GM10266 (cell line): ENCODE results near the gene KANSL3.

Source experiments
- DNase-seq: peaks from one replicate; pipeline ENCODE4 v3.0.0; 2012; ENCODE audit errors: extremely low spot score
- CTCF ChIP-seq: IDR thresholded peaks from 2 replicates; pipeline ENCODE4 v1.5.1; 2012; ENCODE audit warnings: mild to moderate bottlenecking, low read depth; ENCODE audit not compliant: control insufficient read depth, insufficient read depth; ENCODE audit errors: missing control alignments

KANSL3 gene

DNA sequence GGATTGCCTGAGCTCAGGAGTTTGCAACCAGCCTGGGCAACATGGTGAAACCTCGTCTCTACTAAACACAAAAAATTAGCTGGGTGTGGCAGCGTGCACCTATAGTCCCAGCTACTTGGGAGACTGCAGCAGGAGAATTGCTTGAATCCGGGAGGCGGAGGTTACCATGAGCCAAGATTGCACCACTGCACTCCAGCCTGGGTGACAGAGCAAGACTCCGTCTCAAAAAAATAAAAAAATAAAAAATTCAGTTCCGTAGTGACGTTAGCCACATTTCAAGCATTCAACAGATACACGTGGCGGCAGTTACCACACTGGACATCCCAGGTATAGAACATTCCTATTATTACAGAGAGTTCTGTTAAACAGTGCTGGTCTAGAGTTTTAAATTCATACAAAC is 4.5 kb downstream of the KANSL3 start:
- DNase-seq: no peak
- TF ChIP-seq CTCF: no peak

DNA sequence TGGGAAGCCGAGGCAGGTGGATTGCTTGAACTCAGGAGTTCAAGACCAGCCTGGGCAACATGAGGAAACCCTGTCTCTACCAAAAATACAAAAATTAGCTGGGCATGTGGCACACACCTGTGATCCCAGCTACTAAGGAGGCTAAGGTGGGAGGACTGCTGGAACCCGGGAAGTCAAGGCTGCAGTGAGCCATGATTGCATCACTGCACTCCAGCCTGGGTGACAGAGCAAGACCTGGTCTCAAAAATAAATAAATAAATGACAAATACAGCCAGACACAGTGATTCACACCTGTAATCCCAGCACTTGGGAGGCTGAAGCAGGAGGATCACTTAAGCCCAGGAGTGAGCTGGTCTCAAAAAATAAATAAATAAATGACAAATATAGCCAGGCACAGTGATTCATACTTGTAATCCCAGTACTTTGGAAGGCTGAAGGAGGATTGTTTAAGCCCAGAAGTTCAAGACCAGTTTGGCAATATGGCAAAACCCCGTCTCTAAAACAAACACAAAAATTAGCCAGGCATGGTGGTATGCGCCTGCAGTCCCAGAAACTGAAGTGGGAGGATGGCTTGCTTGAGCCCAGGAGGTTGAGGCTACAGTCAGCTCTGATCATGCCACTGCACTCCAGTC is 6.2 kb downstream of the KANSL3 start:
- no peak for DNase-seq
- no peak for TF ChIP-seq CTCF

DNA sequence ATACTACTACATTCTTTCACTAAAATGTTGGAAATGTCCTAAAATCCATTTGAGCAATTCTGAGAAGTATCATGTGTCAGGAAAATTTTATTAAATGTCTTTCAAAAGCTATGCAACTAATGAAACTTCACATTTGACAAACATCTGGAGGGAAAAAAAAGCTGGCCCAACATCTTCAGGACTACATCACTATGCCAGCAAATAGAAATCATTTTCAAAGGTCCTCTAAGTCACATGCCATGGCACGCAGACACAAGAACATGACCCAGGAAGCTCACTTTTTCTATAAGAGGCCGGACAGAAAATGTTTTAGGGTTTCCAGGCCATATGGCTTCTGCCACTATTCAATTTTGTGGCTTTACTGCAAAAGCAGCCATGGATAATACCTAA is 11.6 kb downstream of the KANSL3 start:
- no peak for TF ChIP-seq CTCF
- DNase-seq: no peak

DNA sequence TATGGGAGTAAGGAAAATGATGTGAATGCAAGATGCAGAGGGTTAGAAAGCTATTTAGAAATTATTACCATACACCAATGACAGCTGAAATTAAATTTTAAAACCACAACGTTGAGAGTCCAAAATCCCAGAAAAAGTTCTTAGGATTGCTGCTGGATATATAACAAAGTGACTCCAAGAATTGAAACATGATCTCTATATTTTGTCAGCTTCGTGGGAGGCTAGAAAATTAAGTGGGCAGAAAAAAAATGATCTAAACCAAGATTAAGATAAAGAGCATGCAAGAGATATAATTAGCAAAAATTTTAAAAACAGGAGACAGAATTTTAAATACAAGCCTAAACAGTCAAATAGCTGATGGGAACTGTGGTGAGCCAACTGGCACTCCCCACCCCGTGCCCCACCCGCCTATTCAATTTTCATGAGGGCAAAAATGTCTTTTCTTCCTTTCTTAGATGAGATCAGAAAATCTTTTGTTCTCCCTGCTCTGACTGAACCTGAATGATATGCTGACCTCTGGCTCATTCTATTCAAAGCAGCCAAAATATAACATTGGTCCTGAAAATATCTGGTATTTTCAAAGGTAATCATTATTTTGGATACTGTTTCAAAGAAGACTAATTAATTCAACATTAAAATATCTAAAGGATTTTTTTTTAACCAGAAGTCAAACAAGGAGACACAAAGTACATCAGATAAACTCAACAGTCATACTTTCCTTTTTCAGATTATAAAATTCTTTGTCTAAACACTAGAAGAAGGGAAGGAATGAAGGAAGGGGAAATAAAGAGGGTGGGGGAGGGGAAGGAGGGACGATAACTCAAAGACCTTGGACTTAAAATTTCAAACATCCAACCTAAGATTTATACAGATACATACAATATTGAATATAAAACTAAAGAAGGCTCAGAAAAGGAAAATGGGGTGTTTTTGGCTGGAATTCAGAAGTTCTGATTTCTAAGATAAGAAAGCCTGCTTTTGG is 12.2 kb downstream of the KANSL3 start:
- TF ChIP-seq CTCF: no peak
- DNase-seq: no peak

DNA sequence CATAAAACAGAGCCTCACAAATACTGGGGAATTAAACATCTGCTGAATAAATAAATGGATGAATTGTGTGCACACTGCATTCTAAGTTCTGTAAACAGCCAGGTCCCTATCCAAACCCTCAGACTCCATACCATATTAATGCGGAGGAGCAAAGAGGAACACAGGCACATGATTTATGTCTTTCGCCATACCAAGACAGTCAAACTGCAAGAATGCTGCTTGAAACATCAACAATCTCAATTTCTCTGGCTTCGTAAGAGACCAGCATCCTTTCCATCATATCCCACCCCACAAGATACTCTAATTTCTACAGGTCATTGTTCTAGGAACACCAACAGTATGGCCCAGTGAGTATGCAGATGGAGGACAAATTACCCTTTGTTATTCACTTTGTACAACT is 15.0 kb downstream of the KANSL3 start:
- no peak for DNase-seq
- no peak for TF ChIP-seq CTCF

- TF ChIP-seq CTCF: no peak
- DNase-seq: no peak
Observed at GRCh38 chr2:96622544-96622943, 15.6 kb downstream of the KANSL3 start.
